Measurements from ENCODE around the gene MARCHF11. TPM values are rescaled to one million over a fixed set of nuclear protein-coding genes. Genes with fewer than 3 reads are reported as not detected.

Gene MARCHF11
- total RNA-seq, 1 experiment from 2014 or later, result not detected

DNA sequence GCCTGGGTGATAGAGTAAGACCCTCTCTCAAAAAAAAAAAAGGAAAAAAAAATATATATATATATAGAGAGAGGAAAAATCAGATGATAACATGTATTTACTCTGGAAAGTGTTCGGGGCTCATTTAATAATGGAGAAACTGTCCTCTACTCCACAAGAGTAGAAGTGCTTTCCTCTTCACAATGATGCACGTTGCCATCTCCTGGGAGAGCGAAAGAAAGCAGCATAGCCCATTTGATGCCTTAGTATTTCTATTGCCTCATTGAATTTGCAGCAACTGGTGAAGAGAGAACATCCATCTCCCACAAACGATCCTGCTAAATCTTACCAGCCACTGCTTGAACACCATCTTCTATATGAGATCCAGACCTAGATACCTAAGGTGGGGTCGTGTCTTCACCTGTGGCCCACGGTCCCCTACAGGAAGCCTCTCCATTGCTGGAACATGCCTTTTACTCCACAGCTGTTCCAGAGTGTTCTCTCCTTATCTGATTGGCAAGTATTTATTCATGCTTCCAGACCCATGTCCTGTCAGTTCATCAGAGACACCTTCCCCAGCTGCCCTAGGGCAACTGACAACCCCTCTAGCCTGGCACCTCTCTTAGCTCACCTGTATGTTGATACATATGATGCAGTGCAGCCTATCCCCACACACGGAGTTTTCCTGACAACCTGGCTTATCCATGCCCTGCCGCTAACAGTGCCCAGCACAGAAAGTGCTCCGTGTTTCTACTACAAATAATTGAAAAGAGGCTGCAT is 115.3 kb downstream of the MARCHF11 start:
- DNase-seq (ENCODE audit: low read depth, low spot score) (no peak), ATAC-seq (no peak)
- no peaks in the 10 kb centered on the region for H3K27me3 ChIP-seq (ENCODE audit: control insufficient read depth, insufficient read depth, low read length)
- CTCF ChIA-PET, result no interaction called here
- TF ChIP-seq, protein P1, sequence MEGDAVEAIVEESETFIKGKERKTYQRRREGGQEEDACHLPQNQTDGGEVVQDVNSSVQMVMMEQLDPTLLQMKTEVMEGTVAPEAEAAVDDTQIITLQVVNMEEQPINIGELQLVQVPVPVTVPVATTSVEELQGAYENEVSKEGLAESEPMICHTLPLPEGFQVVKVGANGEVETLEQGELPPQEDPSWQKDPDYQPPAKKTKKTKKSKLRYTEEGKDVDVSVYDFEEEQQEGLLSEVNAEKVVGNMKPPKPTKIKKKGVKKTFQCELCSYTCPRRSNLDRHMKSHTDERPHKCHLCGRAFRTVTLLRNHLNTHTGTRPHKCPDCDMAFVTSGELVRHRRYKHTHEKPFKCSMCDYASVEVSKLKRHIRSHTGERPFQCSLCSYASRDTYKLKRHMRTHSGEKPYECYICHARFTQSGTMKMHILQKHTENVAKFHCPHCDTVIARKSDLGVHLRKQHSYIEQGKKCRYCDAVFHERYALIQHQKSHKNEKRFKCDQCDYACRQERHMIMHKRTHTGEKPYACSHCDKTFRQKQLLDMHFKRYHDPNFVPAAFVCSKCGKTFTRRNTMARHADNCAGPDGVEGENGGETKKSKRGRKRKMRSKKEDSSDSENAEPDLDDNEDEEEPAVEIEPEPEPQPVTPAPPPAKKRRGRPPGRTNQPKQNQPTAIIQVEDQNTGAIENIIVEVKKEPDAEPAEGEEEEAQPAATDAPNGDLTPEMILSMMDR (IDR thresholded peaks at IDR 0.05), result no peak
- TF ChIP-seq TCF7L2 (IDR thresholded peaks at IDR 0.05; ENCODE audit: low read depth, low read length) (no peak), POLR2AphosphoS5 (IDR thresholded peaks at IDR 0.05; ENCODE audit: low read depth, low read length) (no peak), SIN3A (IDR thresholded peaks at IDR 0.05; ENCODE audit: borderline replicate concordance, insufficient read depth, low read depth, low read length) (no peak)
- TF ChIP-seq, protein P2, sequence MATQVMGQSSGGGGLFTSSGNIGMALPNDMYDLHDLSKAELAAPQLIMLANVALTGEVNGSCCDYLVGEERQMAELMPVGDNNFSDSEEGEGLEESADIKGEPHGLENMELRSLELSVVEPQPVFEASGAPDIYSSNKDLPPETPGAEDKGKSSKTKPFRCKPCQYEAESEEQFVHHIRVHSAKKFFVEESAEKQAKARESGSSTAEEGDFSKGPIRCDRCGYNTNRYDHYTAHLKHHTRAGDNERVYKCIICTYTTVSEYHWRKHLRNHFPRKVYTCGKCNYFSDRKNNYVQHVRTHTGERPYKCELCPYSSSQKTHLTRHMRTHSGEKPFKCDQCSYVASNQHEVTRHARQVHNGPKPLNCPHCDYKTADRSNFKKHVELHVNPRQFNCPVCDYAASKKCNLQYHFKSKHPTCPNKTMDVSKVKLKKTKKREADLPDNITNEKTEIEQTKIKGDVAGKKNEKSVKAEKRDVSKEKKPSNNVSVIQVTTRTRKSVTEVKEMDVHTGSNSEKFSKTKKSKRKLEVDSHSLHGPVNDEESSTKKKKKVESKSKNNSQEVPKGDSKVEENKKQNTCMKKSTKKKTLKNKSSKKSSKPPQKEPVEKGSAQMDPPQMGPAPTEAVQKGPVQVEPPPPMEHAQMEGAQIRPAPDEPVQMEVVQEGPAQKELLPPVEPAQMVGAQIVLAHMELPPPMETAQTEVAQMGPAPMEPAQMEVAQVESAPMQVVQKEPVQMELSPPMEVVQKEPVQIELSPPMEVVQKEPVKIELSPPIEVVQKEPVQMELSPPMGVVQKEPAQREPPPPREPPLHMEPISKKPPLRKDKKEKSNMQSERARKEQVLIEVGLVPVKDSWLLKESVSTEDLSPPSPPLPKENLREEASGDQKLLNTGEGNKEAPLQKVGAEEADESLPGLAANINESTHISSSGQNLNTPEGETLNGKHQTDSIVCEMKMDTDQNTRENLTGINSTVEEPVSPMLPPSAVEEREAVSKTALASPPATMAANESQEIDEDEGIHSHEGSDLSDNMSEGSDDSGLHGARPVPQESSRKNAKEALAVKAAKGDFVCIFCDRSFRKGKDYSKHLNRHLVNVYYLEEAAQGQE (IDR thresholded peaks at IDR 0.05; ENCODE audit: insufficient read depth in 1 of 2, low read depth in 2 of 2, low read length in 1 of 2), result no peak
- intact Hi-C loops (cut with micrococcal nuclease; ENCODE audit: unreplicated experiment) (no loop called here), in situ Hi-C loops (cut with HindIII; ENCODE audit: low pct_unique_long_range_greater_than_20kb, low sequenced_read_pairs) (no loop called here)
- no TSS peak for BruUV-seq (replicated peaks)
- no peak overlapping the region for H3K4me3 ChIP-seq (ENCODE audit: low read depth in 2 of 2, low read length in 2 of 2)
- H3K9me3 ChIP-seq (ENCODE audit: control insufficient read depth, insufficient read depth, low read depth, low read length), result no peaks in the 10 kb centered on the region
- no peak overlapping the region for H3K27ac ChIP-seq (ENCODE audit: low read length)
- no peaks in the 10 kb centered on the region for H3K36me3 ChIP-seq (ENCODE audit: control insufficient read depth, insufficient read depth, low read length)
- POLR2A ChIA-PET, result no interaction called here
- no peaks in the 10 kb centered on the region for H3K4me1 ChIP-seq (ENCODE audit: control insufficient read depth, insufficient read depth, low read length)

DNA sequence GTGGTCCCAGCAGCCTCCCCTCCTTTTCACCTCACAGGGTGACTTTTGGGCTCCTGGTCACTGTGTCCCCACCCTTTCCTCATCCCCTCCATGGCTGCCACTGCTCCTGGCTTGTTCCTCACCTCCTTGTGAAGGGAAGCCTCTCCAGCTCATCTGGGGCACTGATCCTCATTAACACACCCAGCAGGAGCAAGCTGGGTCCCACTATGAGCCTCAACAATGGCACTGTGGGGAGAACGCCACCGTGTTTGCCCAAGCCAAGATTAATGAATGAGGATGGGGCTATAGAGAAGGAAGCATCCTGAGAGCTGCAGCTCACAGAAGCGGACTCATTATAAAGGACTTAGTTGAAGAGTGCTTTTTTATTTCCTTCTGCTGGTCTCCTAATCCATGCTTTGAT is 118.4 kb downstream of the MARCHF11 start:
- ATAC-seq (no peak), DNase-seq (ENCODE audit: low read depth, low spot score) (no peak)
- no TSS peak for BruUV-seq (replicated peaks)
- in situ Hi-C loops (cut with HindIII; ENCODE audit: low pct_unique_long_range_greater_than_20kb, low sequenced_read_pairs), result no loop called here
- Histone ChIP-seq H3K4me1 (ENCODE audit: control insufficient read depth, insufficient read depth, low read length) (no peaks in the 10 kb centered on the region), H3K27me3 (ENCODE audit: control insufficient read depth, insufficient read depth, low read length) (no peaks in the 10 kb centered on the region), H3K36me3 (ENCODE audit: control insufficient read depth, insufficient read depth, low read length) (no peaks in the 10 kb centered on the region), H3K9me3 (ENCODE audit: control insufficient read depth, insufficient read depth, low read depth, low read length) (no peaks in the 10 kb centered on the region), H3K4me3 (ENCODE audit: low read depth in 2 of 2, low read length in 2 of 2) (no peak overlapping the region), H3K27ac (ENCODE audit: low read length) (no peak overlapping the region)
- TF ChIP-seq POLR2AphosphoS5 (IDR thresholded peaks at IDR 0.05; ENCODE audit: low read depth, low read length) (no peak), TCF7L2 (IDR thresholded peaks at IDR 0.05; ENCODE audit: low read depth, low read length) (no peak), SIN3A (IDR thresholded peaks at IDR 0.05; ENCODE audit: borderline replicate concordance, insufficient read depth, low read depth, low read length) (no peak)
- TF ChIP-seq, protein P2 (IDR thresholded peaks at IDR 0.05; ENCODE audit: insufficient read depth in 1 of 2, low read depth in 2 of 2, low read length in 1 of 2), result no peak
- TF ChIP-seq, protein P1 (IDR thresholded peaks at IDR 0.05), result no peak
- CTCF ChIA-PET, result no interaction called here
- intact Hi-C loops (cut with micrococcal nuclease; ENCODE audit: unreplicated experiment), result no loop called here
- POLR2A ChIA-PET, result no interaction called here

Measured in Panc1 (cell line).